ENCODE results near the gene MISP3.

DNA sequence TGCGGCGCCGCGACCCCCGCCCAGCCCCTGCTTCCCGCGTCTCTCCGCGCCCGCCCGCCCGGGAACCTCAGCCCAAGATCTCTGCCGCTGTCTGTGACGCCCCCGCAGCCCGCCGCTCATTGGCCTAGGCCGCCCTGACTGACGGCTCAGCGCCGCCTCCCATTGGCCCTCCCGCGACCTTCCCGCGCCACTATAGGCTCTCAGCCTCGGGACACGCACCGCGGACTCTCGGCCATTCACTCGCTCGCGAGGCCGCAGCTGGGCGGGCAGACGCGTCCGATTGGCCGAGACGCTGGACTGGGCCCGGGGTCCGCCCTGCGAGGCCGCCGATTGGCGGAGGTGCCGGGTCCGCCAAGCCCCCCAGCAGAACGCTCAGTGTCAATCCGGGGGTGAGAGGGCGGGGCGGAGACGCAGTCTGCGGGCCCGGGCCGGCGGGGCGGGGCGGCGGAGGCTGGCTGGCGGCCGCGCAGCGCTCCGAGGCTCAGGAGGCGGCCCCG lies 45.1 kb downstream of the MISP3 start, which contains the start of gene PRKACA:
- TF ChIP-seq KDM5A (IDR thresholded peaks at IDR 0.05; ENCODE audit: low read length) (no peak), CBX8 (IDR thresholded peaks at IDR 0.05; ENCODE audit: borderline replicate concordance, low read depth, low read length) (no peak), NANOG (IDR thresholded peaks at IDR 0.05; ENCODE audit: insufficient read depth, low read depth, low read length, poor library complexity, severe bottlenecking) (peak; percentile 3), POLR2A (IDR thresholded peaks at IDR 0.05; ENCODE audit: control extremely low read depth in 1 of 2, low read depth in 2 of 2, low read length in 2 of 2) (no peak), POLR2AphosphoS5 (IDR thresholded peaks at IDR 0.05; ENCODE audit: low read depth, low read length) (no peak), MAFK (IDR thresholded peaks at IDR 0.05; ENCODE audit: low read depth, low read length) (no peak), TCF12 (IDR thresholded peaks at IDR 0.05; ENCODE audit: low read depth, low read length) (no peak)
- TF ChIP-seq, protein P1, sequence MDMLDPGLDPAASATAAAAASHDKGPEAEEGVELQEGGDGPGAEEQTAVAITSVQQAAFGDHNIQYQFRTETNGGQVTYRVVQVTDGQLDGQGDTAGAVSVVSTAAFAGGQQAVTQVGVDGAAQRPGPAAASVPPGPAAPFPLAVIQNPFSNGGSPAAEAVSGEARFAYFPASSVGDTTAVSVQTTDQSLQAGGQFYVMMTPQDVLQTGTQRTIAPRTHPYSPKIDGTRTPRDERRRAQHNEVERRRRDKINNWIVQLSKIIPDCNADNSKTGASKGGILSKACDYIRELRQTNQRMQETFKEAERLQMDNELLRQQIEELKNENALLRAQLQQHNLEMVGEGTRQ (IDR thresholded peaks at IDR 0.05; ENCODE audit: low read length), result no peak
- TF ChIP-seq, protein P2, sequence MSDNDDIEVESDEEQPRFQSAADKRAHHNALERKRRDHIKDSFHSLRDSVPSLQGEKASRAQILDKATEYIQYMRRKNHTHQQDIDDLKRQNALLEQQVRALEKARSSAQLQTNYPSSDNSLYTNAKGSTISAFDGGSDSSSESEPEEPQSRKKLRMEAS (IDR thresholded peaks at IDR 0.05), result no peak
